DMS114 treated with DMSO at 0.1 percent for 48 hours (cell line): ENCODE measurements around the gene FBXO42.

ENCODE experiments used
- DNase-seq: peaks from one replicate; lab custom pipeline; 2025; ENCODE audit not compliant: unreplicated experiment; lab: John Stamatoyannopoulos, UW

FBXO42 gene

DNA sequence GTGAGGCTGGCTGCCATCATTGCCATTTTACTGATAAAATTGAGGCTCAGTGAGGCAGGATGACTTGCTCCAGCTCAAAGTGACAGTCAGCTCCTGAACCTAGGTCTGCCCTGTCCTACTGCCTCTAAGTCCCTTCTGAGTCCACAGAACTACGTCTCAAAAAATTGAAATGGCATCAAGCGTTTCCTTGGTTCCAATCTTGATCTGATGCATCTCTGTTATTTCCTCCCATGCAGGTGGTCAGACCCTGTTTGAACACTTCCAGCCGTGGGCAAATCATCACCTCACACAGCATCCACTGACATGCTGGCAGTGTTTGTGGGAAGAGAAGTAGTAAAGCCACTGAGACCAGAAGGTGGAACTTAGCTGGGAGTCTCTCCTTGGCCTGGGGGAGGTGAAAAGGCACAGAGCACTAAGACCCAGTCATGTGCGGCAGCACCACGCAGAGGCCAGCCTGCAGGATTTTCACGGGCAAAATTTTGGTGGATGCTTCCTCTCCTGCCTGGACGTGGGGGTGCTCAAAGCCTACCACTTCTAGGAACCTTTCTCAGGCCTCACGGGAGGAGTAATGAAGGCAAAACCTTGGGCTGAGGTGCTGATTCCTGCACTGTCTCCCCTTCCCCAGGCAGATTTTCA, 107.5 kb downstream of the FBXO42 start:
- no peak for DNase-seq

DNA sequence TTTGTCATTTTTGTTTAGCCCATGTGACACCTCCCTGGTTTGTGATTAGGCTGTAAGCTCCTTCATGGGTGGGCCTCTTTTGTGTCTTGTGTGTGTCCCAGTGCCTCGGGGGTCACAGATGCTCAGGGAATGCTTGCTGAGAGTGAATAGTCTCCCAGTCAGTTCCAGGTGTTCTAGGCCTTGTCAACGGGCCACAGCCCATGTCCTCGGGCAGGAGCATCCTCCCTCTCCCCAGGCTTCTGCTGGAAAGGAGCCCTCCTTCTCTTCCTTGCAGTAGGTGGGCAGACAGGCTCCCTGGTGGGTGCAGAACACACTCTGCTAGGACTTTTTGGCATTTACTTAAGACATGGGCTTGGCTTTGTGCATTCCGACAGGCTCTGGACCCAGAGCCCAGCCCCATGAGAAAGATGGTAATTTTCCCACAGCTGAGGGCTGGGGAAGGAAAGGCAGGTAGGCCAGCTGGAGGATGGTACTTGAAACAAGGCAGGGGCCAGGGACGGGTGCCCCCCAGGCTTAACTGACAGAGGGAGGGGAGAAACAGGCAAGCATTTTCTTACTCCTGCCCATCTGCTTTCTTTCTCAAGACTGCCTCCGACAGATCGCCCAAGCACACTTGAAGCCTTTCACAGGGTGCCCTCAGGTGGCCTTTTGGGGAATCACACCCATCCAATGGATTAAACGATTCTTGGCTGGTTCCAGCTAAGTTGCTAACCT, 108.2 kb downstream of the FBXO42 start:
- DNase-seq: peak; percentile 67

DNA sequence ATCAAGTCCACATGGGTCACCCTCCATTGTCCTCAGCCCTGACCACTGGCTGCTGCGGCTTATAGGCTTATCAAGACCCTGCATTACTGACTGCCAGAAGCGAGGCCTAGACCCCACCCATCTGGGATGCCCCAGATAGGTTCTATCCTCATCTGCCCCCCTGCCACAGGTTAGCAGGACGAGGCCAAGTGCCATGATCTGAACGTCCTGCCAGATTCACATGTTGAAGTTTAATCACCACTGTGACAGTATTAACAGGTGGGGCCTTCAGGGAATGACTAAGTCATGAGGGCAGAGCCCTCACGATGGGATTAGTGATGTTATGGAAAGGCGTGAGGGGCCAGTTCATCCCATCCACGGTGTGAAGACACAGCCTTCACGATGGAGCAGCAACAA, 109.1 kb downstream of the FBXO42 start:
- DNase-seq: no peak

DNA sequence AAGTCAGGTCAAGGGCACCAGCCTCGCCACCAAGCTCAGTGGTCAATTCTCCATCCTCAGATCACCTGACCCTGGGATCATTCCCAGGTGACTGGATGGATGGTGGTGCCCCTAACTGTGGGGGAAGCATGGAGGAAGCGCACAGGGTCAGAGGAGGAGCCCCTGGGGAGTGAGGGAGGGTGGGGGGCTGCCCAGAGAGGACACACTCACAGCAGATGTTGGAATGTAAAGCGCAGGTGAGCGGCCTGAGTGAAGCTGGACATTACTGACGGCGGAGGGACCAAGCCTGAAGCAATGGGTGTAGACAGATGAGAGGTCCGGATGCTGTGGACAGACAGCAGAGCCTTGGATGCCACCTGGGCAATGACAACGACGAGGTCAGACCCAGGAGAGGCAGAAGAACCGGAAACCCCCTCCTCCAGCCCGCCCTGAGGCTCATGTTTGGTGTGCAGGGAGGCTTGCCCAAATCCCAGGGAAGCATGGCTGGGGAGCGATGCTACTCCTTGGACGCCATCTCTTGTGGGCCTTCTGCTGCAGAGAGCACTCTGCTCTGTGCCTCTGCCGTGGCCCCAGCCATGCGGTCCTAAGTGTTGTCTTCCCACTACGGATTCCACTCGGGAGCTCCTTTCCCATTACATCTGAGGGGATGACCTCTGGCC, 109.6 kb downstream of the FBXO42 start:
- no peak for DNase-seq

DNA sequence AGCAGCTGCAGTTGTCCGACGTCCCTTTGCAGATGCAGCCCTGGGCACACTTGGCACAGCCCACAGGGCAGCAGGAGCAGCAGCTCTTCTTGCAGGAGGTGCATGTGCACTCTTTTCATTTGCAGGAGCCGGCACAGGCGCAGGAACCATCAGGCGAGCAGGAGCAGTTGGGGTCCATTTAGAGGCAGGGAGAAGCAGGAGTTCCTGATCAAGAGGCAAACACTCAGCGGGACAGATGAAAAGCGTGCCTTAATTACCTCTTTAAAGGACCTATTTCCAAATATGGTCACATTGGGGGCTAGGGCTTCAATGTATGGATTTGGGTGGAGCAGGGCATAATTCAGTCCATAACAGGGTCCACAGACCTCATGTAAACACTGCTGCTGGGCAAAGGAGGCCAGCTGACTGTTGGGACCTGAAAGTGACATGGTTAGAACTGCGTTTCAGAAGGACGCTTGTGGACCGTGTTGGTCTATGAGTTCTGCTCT, 111.0 kb downstream of the FBXO42 start:
- no peak for DNase-seq

DNA sequence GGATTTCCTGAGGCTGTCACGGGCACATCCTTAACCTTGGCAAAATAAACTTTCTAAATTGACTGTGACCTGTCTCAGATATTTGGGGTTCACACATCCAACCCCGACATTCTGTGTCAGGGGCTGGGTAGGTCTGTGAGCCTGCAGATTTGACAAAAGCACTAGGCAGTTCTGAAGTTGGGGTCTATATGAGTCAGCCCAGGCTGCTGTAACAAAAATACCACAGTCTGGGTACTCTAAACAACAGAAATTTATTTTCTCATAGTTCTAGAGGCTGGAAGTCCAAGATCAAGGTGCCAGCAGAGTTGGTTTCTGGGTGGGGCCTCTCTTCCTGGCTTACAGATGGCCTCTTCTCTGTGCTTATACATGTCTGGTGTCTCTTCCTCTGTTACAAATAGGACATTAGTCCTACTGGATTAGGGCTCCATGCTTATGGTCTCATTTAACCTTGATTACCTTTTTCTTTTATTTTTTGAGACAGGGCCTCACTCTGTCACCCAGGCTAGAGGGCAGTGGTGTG, 112.2 kb downstream of the FBXO42 start:
- DNase-seq: no peak

DNA sequence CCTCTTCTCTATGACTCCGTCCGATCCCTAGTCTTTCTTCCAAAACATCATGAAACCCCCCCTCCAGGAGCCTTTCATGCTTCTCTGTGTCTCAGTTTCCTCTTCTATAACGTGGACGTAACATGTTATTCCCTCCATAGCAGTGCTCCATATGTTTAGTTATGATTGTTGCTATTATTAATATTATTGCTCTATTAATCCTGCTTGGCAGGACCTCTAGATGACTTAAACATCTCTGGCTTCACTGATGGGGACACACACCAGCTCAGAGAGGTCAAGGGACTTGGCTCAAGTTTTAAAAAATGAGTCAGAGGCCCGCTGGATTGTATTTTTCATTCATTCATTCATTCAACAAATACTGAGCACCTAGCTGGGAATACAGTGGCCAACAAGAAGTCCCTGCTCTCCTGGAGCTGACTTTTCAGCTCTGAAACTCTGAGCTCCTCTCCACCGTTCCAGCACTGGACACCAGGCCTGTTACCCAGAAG, 114.9 kb downstream of the FBXO42 start:
- no peak for DNase-seq

DNA sequence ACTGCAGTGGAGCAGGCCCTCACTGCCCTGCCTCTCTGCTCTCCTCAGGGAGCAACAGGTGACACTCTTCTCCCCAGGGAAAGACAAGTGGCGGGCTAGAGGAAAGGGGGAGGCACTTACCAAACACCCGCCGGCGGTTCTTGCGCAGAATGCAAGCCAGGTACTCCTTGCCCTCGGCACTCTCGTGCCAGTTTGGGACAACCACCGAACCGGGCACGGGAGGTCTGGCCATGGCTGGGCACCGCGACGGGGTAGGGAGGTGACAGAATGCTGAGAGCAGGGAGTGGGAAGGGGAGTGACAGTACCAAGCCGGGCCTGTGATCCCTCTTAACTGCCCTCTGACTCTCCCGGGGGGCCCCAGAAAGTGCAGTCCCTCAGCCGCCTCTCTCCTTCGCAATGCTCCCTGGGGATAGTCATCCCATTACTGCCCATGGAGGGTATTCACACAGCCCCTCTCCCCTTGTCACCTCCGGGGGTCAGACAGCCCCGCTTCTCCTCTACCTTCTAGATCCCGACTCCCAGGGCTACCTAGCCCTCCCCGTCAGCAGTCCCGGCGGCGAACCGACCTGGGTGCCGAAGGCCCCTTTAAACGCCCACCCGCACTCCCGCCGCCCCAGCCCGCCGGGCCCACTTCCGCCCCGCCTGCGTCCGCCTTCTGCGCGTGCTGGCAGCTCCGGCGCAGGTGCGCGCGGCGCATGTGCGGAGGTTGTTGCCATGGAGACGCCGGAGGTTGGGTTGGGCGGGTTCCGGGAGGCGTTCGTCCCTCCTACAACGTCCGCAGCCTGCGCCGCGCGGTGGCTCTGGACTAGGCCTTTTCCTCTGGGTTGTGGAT, 115.6 kb downstream of the FBXO42 start, which contains the start of gene CPLANE2:
CPLANE2 (minus strand) TSS at position 673 of the 832 bp plus-strand sequence; CDS start at position 232, 441 bp downstream.
- DNase-seq: peak; percentile 78

DNA sequence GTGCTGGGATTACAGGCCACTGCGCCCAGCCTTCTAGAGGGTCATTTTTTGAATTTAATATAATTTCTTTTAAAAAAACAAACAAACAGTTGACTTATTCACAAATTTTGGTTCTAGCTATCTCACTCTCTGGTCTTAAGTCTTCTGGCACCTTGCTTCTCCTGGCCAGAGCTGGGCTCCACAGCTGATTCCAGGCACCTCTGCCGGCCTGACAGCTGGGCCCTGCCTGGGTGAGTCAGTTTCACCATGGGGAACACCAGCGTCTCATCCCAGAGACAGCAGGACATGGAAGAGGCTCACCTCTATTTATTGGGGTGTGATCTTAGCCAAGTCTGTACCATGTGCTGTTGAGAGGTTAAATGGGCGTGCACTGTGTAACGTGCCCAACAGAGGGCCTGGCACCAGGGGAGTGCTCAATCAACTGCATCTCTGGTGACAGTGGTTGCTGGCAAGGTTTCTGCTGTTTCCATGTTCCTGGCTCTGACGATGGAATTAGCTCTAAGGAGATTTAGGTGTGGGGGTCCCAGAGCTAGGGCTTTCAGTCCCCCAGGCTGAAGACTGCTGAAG, 116.3 kb downstream of the FBXO42 start:
- DNase-seq: peak; percentile 43

DNA sequence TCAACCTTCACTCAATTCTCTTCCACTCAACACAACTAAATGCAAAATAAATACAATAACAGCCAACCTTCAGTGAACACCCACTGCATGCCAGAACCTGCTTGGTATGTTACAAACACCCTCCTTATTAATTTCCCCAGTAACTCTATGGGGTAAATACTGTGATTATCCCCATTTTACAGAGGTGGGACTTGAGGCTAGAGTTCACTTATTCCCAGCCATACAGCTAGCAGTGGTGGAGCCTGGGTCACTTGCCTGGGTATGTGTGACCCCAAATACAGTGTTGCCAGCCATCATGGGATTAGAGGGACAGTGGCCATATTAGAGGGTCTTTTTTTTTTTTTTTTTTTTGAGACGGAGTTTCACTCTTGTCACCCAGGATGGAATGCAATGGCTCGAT, 116.9 kb downstream of the FBXO42 start:
- no peak for DNase-seq

DNA sequence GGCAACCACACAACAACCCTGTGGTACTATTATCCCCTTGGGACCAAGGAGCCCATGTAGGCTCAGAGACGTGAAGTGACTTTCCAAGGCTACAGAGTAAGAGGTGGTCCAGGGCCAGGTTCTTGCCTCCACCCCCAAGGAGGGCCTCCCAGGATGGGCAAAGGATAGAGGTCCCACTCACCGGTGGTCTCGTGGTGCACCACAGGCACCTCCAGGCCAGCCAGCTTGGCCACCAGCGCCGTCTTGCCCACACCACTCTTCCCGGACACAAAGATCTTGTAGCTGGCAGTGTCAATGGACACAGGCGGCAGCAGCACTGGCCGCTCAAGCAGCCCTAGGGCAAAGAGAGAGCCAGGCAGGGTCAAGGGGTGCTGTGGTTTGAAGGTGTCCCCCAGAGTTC, 118.8 kb downstream of the FBXO42 start:
- DNase-seq: no peak

DNA sequence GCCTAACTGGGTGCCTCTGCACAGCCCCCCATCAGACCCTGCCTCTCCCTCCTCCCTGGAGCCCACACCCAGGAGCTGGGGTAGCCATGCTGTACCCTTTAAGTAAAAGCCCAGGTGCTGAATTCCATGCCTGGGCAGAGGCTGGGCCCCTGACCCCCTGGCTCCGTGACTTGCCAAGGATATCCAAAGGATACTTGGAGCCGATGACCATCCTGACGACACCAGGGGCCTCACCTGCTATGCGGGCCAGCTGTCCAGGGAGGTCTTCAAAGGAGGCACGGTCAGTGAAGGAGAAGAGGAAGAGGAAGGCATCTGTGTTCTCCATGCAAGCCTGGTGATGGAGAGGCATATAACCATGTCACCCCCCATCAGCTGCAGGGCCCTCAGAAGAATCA, 120.0 kb downstream of the FBXO42 start:
- DNase-seq: no peak

DNA sequence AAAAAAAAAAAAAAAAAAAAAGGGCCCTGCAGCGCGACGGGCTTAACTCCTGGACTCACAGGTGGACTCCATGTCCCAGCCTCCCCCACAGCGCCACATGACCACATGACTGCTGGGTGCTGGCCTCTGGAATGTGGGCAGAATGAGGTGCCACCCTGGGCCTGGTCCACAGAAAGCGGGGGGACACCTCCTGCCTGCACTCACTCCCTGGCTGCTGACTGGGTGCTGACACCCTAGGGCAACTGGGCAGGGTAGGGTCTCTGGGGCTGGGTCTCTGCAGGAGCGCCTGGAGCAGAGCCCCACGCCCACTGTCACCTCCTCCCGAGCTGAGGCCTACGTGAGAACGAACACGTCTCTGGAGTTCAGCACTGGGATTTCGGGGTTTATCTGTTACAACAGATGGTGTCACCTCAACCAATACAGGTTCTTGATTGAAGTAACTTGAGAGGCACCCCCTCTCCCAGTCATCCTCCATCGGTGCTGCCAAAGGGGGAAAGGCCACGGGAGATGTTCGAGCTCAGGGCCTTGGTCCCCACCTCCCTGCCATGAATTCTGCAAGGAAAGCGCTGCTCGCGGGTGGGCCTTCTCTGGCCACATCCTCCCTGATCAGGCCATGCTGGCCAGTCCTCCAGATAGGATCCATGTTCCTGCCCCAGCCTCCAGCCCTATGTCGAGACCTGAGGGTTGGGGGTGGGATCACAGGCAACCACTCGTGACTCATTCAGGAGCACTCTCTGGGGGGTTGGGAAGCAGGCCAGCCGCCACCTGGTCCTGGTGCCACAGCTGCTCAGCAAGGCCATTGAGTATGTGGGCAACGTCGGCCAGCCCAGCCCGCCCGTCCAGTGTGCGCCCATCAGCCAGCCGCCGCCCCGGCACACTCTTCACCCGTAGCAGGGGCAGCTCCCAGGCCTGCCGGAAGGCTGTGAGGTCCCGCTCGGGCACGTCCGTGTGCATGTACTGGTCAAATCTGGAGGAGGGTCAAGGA, 120.7 kb downstream of the FBXO42 start:
- DNase-seq: no peak

DNA sequence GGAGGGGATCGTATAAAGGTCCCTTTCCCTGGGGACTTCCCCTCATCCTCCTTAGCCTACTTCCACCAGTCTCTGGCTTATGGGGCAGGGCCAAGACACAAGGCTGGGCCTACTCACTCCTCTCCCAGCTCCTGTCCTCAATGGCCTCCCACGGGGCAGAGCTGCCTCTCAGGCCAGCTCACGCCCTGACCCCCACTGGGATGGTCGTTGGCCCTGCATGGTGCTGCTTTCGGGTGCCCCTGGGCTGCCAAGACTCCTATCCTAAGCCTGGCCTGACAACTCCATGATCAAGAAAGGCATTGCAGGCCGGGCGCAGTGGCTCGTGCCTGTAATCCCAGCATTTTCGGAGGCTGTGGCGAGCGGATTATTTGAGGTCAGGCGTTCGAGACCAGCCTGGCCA, 121.5 kb downstream of the FBXO42 start:
- DNase-seq: no peak

DNA sequence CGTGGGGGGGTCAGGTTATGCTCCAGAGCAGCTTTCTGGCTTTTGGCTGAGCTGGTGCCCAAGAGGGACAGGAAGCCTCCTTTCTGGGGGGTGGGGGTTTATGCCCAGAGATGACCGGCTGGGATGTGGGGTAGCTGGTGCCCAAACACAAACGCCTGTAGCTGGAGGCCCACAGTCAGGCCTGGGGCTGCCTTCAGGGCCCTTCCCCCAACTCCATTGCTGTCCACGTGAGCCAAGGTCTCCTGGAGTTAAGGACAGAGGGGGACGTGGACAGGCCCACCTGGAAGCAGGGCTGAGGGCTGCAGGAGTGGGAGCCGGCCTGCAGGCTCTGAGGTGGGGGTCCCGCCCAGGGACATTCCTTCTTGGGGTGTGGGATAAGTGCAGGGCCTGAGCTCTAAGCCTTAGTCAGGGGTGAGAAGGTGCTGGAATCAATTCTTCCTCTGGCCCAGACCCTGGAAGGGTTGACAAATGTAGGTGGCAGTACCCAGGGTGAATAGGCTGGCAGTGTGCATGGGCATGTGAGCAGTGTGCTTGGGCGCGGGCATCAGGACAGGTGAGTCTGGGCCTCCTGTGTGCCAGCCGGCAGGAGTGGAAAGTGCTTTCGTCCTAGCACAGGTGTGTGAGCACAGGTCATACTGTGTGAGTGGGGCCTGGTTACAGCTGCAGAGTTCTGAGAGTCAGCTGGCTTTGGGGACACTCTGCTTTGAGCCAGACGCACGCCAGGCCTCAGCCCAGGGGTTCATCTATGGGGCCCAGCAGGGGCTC, 122.1 kb downstream of the FBXO42 start:
- no peak for DNase-seq

DNA sequence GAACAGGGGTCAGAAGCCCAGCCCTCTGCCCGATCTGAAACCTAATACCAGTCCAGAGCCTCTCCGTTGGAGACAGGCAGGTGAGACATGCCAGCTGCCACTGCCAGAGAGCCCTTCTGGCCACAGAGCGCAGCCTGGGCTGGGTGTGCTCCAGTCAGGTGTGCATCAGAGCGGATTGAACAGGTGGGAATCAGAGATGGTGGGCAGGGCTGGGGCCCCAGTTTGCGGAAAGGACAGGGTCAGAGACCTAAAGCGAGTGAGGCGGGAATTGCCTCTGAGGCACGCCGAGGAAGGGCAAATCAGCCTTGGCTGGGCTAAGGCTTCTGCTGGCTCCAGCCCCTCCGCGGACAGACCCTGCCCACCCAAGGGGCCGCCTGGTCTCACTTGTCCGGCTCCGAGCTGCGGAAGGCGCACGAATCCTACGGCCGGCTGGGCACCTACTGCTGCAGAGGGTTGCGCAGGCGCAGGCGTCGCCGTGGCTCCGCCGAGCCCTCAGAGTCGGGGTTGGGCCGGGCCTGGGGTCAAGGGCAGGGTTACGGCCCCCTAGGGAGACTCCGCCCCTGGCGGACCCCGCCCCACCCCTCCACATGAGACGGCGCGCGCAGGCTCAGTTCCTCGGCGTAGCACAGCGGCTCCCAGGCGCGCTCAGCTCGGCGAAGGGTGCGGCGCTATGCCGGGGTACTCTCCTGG, 125.6 kb downstream of the FBXO42 start:
- DNase-seq: no peak

DNA sequence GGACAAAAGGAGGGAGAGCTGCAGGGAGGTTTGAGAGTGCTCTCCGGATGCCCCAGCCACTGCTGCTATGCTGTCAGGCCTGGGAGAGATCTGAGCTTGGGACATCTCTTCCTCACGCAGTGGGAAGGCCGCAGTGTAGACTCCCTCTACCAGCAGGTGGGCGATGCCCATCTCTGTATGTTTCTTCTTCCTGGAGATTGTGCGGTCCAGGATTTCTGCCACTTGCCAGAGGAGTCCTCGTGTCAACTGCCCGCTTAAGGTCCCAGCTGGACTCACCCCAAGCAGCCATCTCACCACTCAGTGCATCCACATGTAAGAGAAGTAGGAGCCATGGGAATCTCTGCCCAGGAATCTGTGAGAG, 126.2 kb downstream of the FBXO42 start:
- no peak for DNase-seq

DNA sequence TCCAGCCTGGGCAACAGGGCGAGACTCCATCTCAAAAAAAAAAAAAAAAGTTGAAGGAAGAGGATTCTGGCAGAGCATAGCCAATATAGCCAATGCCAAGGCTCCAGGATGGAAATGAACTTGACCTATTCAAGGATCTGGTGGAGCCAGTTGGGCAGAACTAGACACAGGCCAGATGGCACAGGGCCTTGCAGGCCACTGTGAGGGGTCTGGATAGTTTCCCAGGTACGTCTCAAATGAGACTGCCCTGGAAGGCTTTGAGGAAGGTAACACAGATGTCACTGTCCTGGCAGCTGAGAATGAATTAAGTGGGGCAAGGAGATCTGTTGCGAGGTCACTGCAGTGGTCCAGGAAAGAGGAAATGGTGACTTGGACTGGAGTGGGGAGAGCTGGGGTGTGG, 127.8 kb downstream of the FBXO42 start:
- DNase-seq: no peak
